UCSD-AML1 (cell line): ENCODE measurements around the gene SVOPL.
A peak's percentile ranks its signal among the peaks of the same experiment; 100 is the strongest.

Experiments
- DNase-seq: peaks from one replicate; lab custom pipeline; 2025; ENCODE audit not compliant: unreplicated experiment; lab: John Stamatoyannopoulos, UW

The SVOPL gene

DNA sequence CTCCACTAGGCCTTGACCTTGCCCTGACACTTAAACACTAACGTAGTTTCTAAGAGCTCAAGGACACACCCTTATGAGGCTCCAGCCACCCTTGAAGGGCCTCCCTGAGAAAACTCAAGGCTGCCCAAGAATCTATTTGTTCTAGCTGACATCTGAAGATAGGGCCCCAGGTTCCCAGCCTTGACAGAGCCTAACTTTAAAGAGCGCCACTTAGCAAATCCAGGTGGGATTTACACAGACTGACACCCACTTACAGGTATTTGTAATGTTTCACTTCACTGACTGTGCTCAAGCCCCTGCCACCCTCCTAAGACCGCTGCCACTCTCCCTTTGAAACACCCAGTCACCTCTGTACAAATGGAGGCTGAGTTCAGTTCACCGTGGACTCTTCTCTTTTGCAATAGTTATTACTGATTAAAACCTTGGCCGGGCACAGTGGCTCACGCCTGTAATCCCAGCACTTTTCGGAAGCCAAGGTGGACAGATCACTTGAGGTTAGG is 90.4 kb downstream of the SVOPL start:
- no peak for DNase-seq

GRCh38 chr7:138608275-138608674 is 92.9 kb downstream of the SVOPL start:
- peak; percentile 26 for DNase-seq

- DNase-seq: peak; percentile 21
Observed at GRCh38 chr7:138607216-138608126, 93.7 kb downstream of the SVOPL start.

GRCh38 chr7:138606236-138606635 is 94.9 kb downstream of the SVOPL start:
- no peak for DNase-seq

GRCh38 chr7:138603549-138604318 is 97.4 kb downstream of the SVOPL start:
- no peak for DNase-seq

DNA sequence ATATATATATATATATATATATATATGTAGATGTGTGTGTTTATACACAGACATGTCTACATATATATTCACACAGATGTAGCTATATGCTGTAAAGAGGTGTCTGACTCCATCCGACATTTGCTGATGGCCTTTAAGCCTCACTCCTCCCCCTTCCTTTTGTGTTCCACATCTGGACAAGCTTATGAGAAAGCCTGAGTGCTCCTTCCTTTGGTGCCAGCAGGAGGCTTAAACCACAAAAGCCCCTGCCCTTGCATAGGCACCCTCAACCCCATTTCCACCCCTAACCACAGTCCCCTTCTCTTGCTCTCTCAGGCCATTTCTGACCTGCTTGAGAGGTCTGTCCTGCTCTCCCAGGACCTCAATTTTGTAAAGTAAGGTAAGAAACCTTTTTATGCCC is 98.7 kb downstream of the SVOPL start:
- DNase-seq: peak; percentile 28

- DNase-seq: no peak
Observed at GRCh38 chr7:138595454-138595853, 105.7 kb downstream of the SVOPL start.

- no peak for DNase-seq
Observed at GRCh38 chr7:138590154-138590553, 111.0 kb downstream of the SVOPL start.

GRCh38 chr7:138588986-138589385 is 112.2 kb downstream of the SVOPL start:
- DNase-seq: no peak

GRCh38 chr7:138587485-138587884 is 113.7 kb downstream of the SVOPL start:
- no peak for DNase-seq

- DNase-seq: no peak
Observed at GRCh38 chr7:138585283-138585993, 115.7 kb downstream of the SVOPL start.

GRCh38 chr7:138584696-138585095 is 116.5 kb downstream of the SVOPL start:
- DNase-seq: no peak

DNA sequence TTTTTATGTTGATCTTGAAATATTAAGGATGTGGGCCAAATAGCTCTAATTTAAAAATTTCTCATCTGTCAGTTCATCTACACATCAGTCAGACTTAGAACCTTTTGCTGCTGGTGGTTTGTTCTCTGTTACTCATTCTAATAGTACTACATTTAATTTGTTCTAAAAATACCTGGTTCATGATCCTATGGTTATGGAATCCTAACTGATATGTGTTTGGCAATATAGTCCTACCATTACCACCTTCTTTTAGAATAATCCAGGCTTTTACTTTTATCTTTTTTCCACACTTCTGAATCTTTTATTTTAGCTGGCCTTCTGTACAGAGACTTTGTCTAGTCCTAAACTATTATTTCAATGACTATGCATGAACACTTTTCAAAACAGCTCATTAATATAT is 116.9 kb downstream of the SVOPL start:
- no peak for DNase-seq

DNA sequence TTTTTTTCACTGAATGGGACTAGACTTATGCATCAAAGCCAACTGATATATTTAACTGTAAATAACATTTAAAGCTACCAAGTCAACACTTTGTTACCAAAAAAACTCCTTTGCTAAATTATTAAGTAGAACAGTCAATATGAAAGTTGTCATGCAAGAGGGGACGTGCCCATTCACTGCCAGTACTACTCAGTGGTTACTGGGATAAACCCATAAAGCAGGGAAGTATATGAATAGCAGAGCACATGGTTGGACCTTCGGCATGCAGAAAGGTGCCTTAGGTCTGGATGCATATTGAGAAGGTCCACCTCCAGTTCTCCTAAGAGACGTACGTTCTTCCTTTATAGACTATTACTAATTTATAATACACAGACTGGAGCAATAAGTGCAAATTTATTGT is 120.1 kb downstream of the SVOPL start:
- no peak for DNase-seq

- no peak for DNase-seq
Observed at GRCh38 chr7:138579671-138580070, 121.5 kb downstream of the SVOPL start.

- DNase-seq: no peak
Observed at GRCh38 chr7:138579136-138579535, 122.0 kb downstream of the SVOPL start.

DNA sequence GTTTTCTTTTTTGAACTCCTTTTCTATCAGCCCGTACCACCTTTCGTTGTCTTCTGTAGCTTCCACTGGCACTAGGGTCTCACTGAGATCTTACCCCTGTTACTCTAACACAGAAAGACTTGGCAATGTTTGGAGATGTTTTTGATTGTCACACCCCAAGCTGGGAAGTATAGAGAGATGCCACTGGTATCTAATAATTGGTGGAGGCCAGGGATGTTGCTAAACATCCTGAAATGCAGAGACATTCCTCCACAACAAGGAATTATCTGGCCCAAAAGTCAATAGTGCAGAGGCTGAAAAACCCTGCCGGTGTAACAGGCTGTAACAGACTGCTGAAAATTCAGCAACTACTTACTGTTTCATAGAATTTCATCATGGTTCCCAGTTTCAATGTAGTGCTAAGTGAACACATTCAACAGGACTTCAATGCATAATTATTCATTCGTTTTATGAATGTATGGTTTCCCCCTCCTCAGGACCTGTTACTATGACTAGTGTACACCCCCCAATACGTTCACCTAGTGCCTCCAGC is 125.2 kb downstream of the SVOPL start:
- no peak for DNase-seq

DNA sequence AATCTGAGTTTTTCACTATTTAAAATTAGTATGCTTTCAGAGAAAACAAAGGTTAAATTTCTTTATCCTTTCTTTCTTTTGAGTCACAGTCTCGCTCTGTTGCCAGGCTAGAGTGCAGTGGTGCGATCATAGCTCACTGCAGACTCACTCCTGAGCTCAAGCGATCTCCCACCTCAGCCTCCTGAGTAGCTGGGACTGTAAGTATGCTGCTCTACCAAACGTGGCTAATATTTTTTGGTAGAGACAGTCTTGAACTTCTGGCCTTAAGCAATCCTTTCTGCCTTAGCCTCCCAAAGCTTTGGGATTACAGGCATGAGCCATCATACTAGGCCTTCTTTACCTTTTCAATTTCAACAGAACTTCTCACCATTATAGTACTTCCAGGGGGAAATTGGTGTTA is 127.4 kb downstream of the SVOPL start:
- DNase-seq: no peak

DNA sequence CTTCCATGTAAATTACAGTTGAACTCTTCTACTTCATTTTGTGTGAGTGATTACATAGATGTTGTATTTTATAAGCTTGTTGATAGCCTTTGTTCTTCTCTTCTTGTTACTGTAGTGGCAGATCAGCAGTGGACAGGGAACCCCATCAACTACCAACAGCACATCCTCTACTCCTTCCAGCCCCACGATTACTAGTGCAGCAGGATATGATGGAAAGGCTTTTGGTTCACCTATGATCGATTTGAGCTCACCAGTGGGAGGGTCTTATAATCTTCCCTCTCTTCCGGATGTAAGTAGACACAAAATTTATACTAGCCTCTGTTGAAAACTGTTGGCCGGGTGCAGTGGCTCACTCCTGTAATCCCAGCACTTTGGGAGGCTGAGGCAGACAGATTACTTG is 130.4 kb downstream of the SVOPL start:
- no peak for DNase-seq

- DNase-seq: no peak
Observed at GRCh38 chr7:138569418-138569817, 131.7 kb downstream of the SVOPL start.

GRCh38 chr7:138568655-138569054 is 132.5 kb downstream of the SVOPL start:
- DNase-seq: no peak
